WERI-Rb-1 (cell line): ENCODE results near the gene CTF1.

ENCODE experiments used
- DNase-seq: peaks from one replicate; pipeline ENCODE4 v3.0.0-alpha.2; 2020
- H3K27ac ChIP-seq: fragments of 250-450 bp; sonication (Bioruptor Pico); 2 replicates; pipeline ENCODE4 v1.5.1; 2020; ENCODE audit warnings: mild to moderate bottlenecking, moderate library complexity
- H3K27me3 ChIP-seq: fragments of 250-450 bp; sonication (Bioruptor Pico); 2 replicates; pipeline ENCODE4 v1.5.1; 2021; ENCODE audit warnings: mild to moderate bottlenecking, low read depth, moderate library complexity; ENCODE audit not compliant: insufficient read depth, severe bottlenecking
- H3K36me3 ChIP-seq: fragments of 250-450 bp; sonication (Bioruptor Pico); 2 replicates; pipeline ENCODE4 v1.5.1; 2020; ENCODE audit warnings: mild to moderate bottlenecking, moderate library complexity
- H3K4me3 ChIP-seq: 2 replicates; pipeline ENCODE4 v1.5.1; 2011; ENCODE audit warnings: low read depth, mild to moderate bottlenecking, control low read depth, low read length
- H3K9me3 ChIP-seq: fragments of 250-450 bp; sonication (Bioruptor Pico); 2 replicates; pipeline ENCODE4 v1.5.1; 2021; ENCODE audit warnings: mild to moderate bottlenecking, moderate library complexity; ENCODE audit not compliant: severe bottlenecking
- TF ChIP-seq, protein P1 (sequence below): IDR thresholded peaks from 2 replicates; pipeline ENCODE4 v1.5.1; 2011; ENCODE audit warnings: low read depth, mild to moderate bottlenecking, control low read depth, inconsistent platforms, low read length

The CTF1 gene

DNA sequence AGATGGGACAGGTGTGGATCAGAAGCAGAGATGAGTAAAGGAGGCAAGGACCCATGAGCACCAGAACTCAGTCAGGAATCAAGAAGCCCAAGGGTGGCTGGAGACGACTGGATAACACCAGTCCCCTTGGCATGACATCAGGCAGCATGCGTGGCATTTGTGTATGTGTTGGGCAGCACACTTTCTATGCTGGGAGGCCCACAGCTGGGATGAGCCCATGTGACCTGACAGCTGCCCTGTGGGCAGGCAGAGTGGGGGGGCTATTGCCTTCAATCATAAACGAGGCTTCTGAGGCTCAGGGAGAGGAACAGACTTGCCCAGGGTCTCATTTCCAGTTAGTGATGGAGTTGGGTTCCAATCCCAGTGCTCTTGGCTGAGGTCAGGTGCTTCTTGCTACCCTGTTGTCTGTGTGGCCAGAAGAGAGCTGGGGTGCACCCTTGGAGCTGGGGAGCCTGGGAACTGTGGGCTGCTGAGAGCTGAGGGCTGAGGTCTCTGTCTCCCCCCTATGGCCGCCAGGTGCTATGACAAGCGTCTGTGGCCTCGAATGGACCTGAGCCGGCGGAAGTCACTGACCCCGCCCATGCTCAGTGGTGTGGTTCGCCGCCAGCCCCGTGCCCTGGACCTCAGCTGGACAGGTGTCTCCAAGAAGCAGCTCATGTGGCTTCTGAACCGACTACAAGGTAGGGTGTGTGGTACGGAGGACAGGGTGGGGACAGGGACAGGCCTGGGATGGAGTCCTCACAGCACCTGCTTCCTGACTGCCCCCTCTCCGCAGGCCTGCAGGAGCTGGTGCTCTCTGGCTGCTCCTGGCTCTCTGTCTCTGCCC is 45.4 kb downstream of the CTF1 start:
- Histone ChIP-seq H3K27me3 (no peaks in the 10 kb centered on the region), H3K9me3 (no peaks in the 10 kb centered on the region), H3K4me3 (no peak overlapping the region), H3K27ac (peak overlapping the region; percentile 40), H3K36me3 (peaks cover 28% of the 10 kb centered on the region)
- TF ChIP-seq, protein P1, sequence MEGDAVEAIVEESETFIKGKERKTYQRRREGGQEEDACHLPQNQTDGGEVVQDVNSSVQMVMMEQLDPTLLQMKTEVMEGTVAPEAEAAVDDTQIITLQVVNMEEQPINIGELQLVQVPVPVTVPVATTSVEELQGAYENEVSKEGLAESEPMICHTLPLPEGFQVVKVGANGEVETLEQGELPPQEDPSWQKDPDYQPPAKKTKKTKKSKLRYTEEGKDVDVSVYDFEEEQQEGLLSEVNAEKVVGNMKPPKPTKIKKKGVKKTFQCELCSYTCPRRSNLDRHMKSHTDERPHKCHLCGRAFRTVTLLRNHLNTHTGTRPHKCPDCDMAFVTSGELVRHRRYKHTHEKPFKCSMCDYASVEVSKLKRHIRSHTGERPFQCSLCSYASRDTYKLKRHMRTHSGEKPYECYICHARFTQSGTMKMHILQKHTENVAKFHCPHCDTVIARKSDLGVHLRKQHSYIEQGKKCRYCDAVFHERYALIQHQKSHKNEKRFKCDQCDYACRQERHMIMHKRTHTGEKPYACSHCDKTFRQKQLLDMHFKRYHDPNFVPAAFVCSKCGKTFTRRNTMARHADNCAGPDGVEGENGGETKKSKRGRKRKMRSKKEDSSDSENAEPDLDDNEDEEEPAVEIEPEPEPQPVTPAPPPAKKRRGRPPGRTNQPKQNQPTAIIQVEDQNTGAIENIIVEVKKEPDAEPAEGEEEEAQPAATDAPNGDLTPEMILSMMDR, result peak; percentile 98
- DNase-seq, result peak; percentile 83

GRCh38 chr16:30942426-30942806 is 46.0 kb downstream of the CTF1 start:
- TF ChIP-seq, protein P1, result no peak
- Histone ChIP-seq H3K36me3 (peaks cover 28% of the 10 kb centered on the region), H3K27ac (peak overlapping the region; percentile 40), H3K9me3 (no peaks in the 10 kb centered on the region), H3K4me3 (no peak overlapping the region), H3K27me3 (no peaks in the 10 kb centered on the region)
- DNase-seq, result no peak

GRCh38 chr16:30944352-30944751 is 47.9 kb downstream of the CTF1 start:
- Histone ChIP-seq H3K27ac (no peak overlapping the region), H3K9me3 (no peaks in the 10 kb centered on the region), H3K36me3 (peaks cover 31% of the 10 kb centered on the region), H3K4me3 (no peak overlapping the region), H3K27me3 (no peaks in the 10 kb centered on the region)
- TF ChIP-seq, protein P1, result no peak
- DNase-seq, result no peak

DNA sequence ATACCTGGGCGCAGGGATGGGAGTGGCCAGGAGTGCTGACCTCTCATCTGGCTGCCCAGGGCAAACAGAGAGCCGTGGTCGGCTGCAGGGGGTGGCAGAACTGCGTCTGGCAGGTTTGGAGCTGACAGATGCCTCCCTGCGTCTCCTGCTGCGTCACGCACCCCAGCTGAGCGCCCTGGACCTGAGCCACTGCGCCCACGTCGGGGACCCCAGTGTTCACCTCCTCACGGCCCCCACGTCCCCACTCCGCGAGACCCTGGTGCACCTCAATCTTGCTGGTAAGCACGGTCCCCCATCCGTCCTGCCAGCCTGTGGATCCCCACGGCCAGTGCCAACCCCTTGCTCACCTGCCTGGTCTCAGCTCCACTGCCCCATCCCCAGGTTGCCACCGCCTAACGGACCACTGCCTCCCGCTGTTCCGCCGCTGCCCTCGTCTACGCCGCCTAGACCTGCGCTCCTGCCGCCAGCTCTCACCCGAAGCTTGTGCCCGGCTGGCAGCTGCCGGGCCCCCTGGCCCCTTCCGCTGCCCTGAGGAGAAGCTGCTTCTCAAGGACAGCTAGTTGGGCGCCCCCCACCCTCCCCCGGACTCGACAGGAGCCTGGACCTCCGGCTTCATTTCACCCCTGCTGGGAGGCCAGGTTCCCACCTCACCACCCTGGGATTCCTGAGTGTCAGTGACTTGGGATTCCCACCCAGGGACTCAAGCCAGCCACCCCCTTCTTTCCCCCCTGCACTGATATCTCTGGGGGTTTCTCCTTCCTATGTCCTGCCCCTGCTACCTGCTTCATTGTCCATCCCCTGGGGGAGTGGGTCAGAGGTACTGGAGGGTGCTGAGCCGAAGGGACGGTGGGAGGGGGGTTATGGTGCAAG is 50.5 kb downstream of the CTF1 start:
- Histone ChIP-seq H3K36me3 (peaks cover 26% of the 10 kb centered on the region), H3K27me3 (no peaks in the 10 kb centered on the region), H3K9me3 (no peaks in the 10 kb centered on the region), H3K4me3 (no peak overlapping the region), H3K27ac (no peak overlapping the region)
- TF ChIP-seq, protein P1, result no peak
- DNase-seq, result no peak

DNA sequence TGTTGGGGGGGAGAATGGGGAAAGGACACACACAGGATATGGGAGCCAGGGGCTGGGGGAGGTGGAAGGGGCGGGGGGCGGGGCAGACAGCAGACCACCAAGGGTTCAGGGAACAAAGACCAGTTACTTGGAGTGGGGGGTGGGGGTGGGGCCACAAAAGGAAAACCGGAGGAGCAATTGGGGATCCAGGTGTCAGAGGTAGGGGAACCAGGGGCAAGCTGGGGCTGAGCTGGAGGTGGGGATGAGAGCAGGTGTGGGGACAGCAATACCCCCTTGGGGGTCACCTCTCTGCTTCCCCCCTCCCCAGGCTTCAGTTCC is 51.1 kb downstream of the CTF1 start:
- TF ChIP-seq, protein P1, result no peak
- Histone ChIP-seq H3K4me3 (no peak overlapping the region), H3K36me3 (peaks cover 22% of the 10 kb centered on the region), H3K9me3 (no peaks in the 10 kb centered on the region), H3K27me3 (no peaks in the 10 kb centered on the region), H3K27ac (no peak overlapping the region)
- DNase-seq, result no peak
